Stomach (tissue), 9 donors: Measurements from ENCODE around the gene TTN. TPM values are rescaled to one million over a fixed set of nuclear protein-coding genes. Genes with fewer than 3 reads are reported as not detected.
"Not testable (repeated sequence)": the region's sequence is repeated elsewhere in the genome, so short reads cannot be mapped to it uniquely, and the experiment has no call there.

Experiments used
- DNase-seq, 2 donors: peaks; one replicate each; pipeline versions ENCODE4 v3.0.0 to v3.0.0-alpha.2; 2013 to 2019
- H3K27ac ChIP-seq, 5 donors: fragments of 200-600 bp in 4 of 5; sonication (generic) in 4 of 5; one replicate each; pipeline ENCODE4 v1.5.1; 2013 to 2019; ENCODE audit warnings: mild to moderate bottlenecking in 1 of 5, moderate library complexity in 1 of 5
- H3K27me3 ChIP-seq, 3 donors: fragments of 200-600 bp; sonication (generic); one replicate each; pipeline ENCODE4 v1.5.1; 2017 to 2019; ENCODE audit warnings: mixed run types in 1 of 3
- H3K36me3 ChIP-seq, 4 donors: fragments of 200-600 bp; sonication (generic); 1 replicate in 3 of 4; 2 replicates in 1 of 4; pipeline ENCODE4 v1.5.1; 2016 to 2019
- H3K4me1 ChIP-seq, 4 donors: fragments of 200-600 bp; sonication (generic); one replicate each; pipeline ENCODE4 v1.5.1; 2016 to 2019
- H3K4me3 ChIP-seq, 4 donors: fragments of 200-600 bp; sonication (generic) in 3 of 4; one replicate each; pipeline ENCODE4 v1.5.1; 2016 to 2019; ENCODE audit warnings: mild to moderate bottlenecking in 1 of 4
- H3K9me3 ChIP-seq, 4 donors: fragments of 200-600 bp; sonication (generic); one replicate each; pipeline ENCODE4 v1.5.1; 2016 to 2019
- EP300 ChIP-seq: sonication (generic); formaldehyde crosslinking; IDR thresholded peaks from one replicate; pipeline ENCODE4 v1.6.1; 2017; ENCODE audit warnings: antibody characterized with exemption
- POLR2A ChIP-seq, 4 donors: fragments of 450-650 bp; IDR thresholded peaks; one replicate each; pipeline ENCODE4 v1.6.1; 2016; ENCODE audit warnings: antibody characterized with exemption in 4 of 4, control low read depth in 2 of 4, mild to moderate bottlenecking in 1 of 4, moderate library complexity in 1 of 4
- POLR2AphosphoS5 ChIP-seq, 3 donors: sonication (generic); formaldehyde crosslinking; IDR thresholded peaks; one replicate each; pipeline ENCODE4 v1.6.1; 2016; ENCODE audit warnings: antibody characterized with exemption in 3 of 3
- WGBS, 5 donors: extraction: QIAGEN DNeasy Blood & Tissue Kit in 3 of 5; methylation state at CpG; one replicate each; pipeline versions ENCODE4 v1.1.5 to v1.1.7; 2013 to 2018; 5-methylcytosine and 5-hydroxymethylcytosine counted together
- intact Hi-C: fragments of 100-400 bp; cut with DNase I; formaldehyde crosslinking; loops from one replicate; pipeline ENCODE4 v1.15.1; 2023; ENCODE audit warnings: low total_unique reads
- polyA plus RNA-seq, 3 donors: library from polyadenylated mRNA; stranded (reverse); fragments of 200-250 nt; gene quantifications; one replicate each; pipeline ENCODE4 v1.2.3, GENCODE V29; 2013
- total RNA-seq, 5 donors: library from RNA; depleted of rRNA; stranded (reverse); fragments of >200 nt; gene quantifications; one replicate each; pipeline versions ENCODE4 v1.1.0 to v1.2.3, GENCODE V29; 2014 to 2016
- TF ChIP-seq, protein P1 (sequence below), 7 experiments: fragments of 450-650 bp in 4 of 7; fragments of 200-600 bp in 3 of 7; sonication (generic) in 3 of 7; IDR thresholded peaks; one replicate each; pipeline ENCODE4 v1.5.1; 2016 to 2019; ENCODE audit warnings: antibody characterized with exemption in 7 of 7, control low read depth in 2 of 7, mild to moderate bottlenecking in 1 of 7
- donor health status: healthy with polysubstance abuse.
- donor health status: Bipolar disorder and iron deficiency.
- donor health status: healthy.

Gene TTN
- total and polyA plus RNA-seq, 8 donors = 0.03 to 12.8 (median 2.2) TPM

DNA sequence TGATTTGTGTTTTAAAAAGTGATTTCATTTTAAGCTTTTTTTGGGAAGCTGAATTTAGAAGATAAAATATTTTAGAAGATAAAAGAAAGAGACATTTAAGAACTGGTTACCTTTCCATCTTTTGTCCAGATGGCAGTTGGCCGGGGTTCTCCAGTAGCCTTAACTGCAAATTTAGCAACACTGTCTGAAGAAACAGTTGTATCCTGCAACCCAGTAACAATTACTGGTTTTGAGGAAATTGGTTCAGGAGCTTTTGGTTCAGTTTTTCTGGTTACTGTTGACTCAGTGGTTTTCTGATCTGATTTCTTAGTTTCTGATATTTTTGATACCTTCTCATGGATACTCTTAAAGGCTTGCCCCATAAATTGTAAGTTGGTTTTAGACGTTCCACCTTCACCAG, 277.1 kb downstream of the TTN start:
- no peak overlapping the region for H3K27ac ChIP-seq
- H3K4me1 ChIP-seq = peaks cover 0 to 4% (median 0%) of the 10 kb centered on the region in 4 donors
- H3K36me3 ChIP-seq = peaks cover 6 to 45% (median 39%) of the 10 kb centered on the region in 4 donors
- H3K4me3 ChIP-seq = no peak overlapping the region
- intact Hi-C loops = no loop called here
- 83 to 88% (median 84%) methylated on average over 2 of the region's 2 CpGs for WGBS, 5 donors
- no peaks in the 10 kb centered on the region for H3K9me3 ChIP-seq
- DNase-seq = no peak
- no peak for TF ChIP-seq EP300
- TF ChIP-seq, protein P1, sequence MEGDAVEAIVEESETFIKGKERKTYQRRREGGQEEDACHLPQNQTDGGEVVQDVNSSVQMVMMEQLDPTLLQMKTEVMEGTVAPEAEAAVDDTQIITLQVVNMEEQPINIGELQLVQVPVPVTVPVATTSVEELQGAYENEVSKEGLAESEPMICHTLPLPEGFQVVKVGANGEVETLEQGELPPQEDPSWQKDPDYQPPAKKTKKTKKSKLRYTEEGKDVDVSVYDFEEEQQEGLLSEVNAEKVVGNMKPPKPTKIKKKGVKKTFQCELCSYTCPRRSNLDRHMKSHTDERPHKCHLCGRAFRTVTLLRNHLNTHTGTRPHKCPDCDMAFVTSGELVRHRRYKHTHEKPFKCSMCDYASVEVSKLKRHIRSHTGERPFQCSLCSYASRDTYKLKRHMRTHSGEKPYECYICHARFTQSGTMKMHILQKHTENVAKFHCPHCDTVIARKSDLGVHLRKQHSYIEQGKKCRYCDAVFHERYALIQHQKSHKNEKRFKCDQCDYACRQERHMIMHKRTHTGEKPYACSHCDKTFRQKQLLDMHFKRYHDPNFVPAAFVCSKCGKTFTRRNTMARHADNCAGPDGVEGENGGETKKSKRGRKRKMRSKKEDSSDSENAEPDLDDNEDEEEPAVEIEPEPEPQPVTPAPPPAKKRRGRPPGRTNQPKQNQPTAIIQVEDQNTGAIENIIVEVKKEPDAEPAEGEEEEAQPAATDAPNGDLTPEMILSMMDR (IDR thresholded peaks at IDR 0.05) = no peak
- TF ChIP-seq POLR2AphosphoS5 (IDR thresholded peaks at IDR 0.05) = no peak
- no peaks in the 10 kb centered on the region for H3K27me3 ChIP-seq

DNA sequence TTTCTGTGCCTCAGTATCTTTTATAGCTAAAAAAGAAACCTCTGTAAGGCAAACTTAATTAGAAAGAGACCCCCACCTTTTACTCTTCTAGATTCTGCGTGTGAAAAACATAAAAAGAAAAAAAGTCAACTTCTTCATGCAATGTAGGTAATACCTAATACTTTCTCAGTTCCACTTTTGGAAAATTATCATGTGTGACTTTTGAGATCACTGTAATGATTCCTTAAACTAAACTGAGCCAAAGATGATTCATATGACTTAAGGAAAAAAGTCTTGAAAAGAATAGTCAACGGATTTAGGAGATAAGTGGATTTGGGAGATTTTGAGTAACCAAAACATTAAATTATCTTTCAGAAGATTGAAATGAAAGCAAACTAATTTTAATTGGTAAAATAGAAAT, 278.0 kb downstream of the TTN start:
- no peak for DNase-seq
- intact Hi-C loops = no loop called here
- H3K36me3 ChIP-seq = peaks cover 6 to 36% (median 30%) of the 10 kb centered on the region in 4 donors
- TF ChIP-seq, protein P1 (IDR thresholded peaks at IDR 0.05) = no peak
- TF ChIP-seq POLR2A (IDR thresholded peaks at IDR 0.05) = no peak
- TF ChIP-seq EP300 = no peak
- TF ChIP-seq POLR2AphosphoS5 (IDR thresholded peaks at IDR 0.05) = no peak
- whole genome bisulfite sequencing, 5 donors = 75 to 82% (median 77%) methylated on average over 2 of the region's 2 CpGs
- H3K27me3 ChIP-seq = no peaks in the 10 kb centered on the region
- no peaks in the 10 kb centered on the region for H3K9me3 ChIP-seq
- no peak overlapping the region for H3K4me3 ChIP-seq
- H3K27ac ChIP-seq = no peak overlapping the region
- peaks cover 0 to 7% (median 2%) of the 10 kb centered on the region in 4 donors for H3K4me1 ChIP-seq

GRCh38 chr2:178528647-178529046, 278.6 kb downstream of the TTN start:
- Histone ChIP-seq H3K36me3 (peaks cover 6 to 30% (median 24%) of the 10 kb centered on the region in 4 donors), H3K4me1 (peaks cover 0 to 12% (median 5%) of the 10 kb centered on the region in 4 donors), H3K4me3 (no peak overlapping the region), H3K27me3 (no peaks in the 10 kb centered on the region), H3K9me3 (no peaks in the 10 kb centered on the region), H3K27ac (no peak overlapping the region)
- WGBS, 5 donors = 89 to 96% (median 93%) methylated on average over 5 of the region's 5 CpGs
- TF ChIP-seq POLR2A (IDR thresholded peaks at IDR 0.05) = no peak
- intact Hi-C loops = no loop called here
- DNase-seq = no peak

DNA sequence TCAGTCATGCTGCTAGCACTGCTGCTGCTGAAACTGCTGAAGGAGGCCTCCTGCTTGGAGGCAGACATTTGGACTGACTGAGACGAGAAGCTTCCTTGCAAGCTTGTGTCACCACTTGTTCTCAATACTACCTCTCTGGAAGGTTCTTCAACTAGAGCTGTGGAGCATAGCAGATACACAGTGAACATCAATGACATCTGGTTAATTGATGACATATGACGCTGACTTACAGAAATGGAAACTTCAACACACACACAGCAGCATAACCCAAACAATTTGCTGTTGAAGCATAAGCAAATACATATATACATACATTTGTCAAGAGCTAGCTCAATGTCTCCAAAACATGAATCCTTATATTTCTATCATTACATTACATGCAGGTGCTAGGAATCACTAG, 279.6 kb downstream of the TTN start:
- Histone ChIP-seq H3K27me3 (no peaks in the 10 kb centered on the region), H3K4me1 (peaks cover 0 to 13% (median 6%) of the 10 kb centered on the region in 4 donors), H3K4me3 (no peak overlapping the region), H3K27ac (no peak overlapping the region), H3K36me3 (peaks cover 6 to 20% (median 15%) of the 10 kb centered on the region in 4 donors), H3K9me3 (no peaks in the 10 kb centered on the region)
- intact Hi-C loops = no loop called here
- no peak for TF ChIP-seq POLR2A (IDR thresholded peaks at IDR 0.05)
- no peak for DNase-seq
- WGBS, 5 donors = 78 to 91% (median 84%) methylated on average over 2 of the region's 2 CpGs

GRCh38 chr2:178526256-178526655, 281.0 kb downstream of the TTN start:
- no peaks in the 10 kb centered on the region for H3K27me3 ChIP-seq
- no peak overlapping the region for H3K27ac ChIP-seq
- no peaks in the 10 kb centered on the region for H3K9me3 ChIP-seq
- DNase-seq = no peak
- intact Hi-C loops = no loop called here
- H3K4me3 ChIP-seq = no peak overlapping the region
- WGBS, 5 donors = 87 to 93% (median 91%) methylated on average over 4 of the region's 4 CpGs
- H3K36me3 ChIP-seq = peaks cover 0 to 7% (median 2%) of the 10 kb centered on the region in 4 donors
- TF ChIP-seq POLR2A (IDR thresholded peaks at IDR 0.05) (no peak), EP300 (no peak), POLR2AphosphoS5 (IDR thresholded peaks at IDR 0.05) (no peak)
- TF ChIP-seq, protein P1 (IDR thresholded peaks at IDR 0.05) = no peak
- H3K4me1 ChIP-seq = peaks cover 0 to 13% (median 6%) of the 10 kb centered on the region in 4 donors

GRCh38 chr2:178525460-178525859, 281.8 kb downstream of the TTN start:
- H3K36me3 ChIP-seq, H3K27me3 ChIP-seq, H3K4me3 ChIP-seq, H3K9me3 ChIP-seq, DNase-seq, intact Hi-C loops, H3K27ac ChIP-seq: not testable (repeated sequence)
- 68 to 85% (median 78%) methylated on average over 1 of the region's 1 CpG for WGBS, 5 donors
- peaks cover 0 to 13% (median 6%) of the 10 kb centered on the region in 4 donors for H3K4me1 ChIP-seq

DNA sequence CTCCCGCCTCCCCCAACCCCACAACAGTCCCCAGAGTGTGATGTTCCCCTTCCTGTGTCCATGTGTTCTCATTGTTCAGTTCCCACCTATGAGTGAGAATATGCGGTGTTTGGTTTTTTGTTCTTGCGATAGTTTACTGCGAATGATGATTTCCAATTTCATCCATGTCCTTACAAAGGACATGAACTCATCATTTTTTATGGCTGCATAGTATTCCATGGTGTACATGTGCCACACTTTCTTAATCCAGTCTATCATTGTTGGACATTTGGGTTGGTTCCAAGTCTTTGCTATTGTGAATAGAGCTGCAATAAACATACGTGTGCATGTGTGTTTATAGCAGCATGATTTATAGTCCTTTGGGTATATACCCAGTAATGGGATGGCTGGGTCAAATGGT, 282.2 kb downstream of the TTN start:
- intact Hi-C loops = not testable (repeated sequence)

More for the DNA sequence above, 282.2 kb downstream of the TTN start:
- H3K27me3 ChIP-seq, H3K9me3 ChIP-seq, DNase-seq, H3K27ac ChIP-seq, H3K36me3 ChIP-seq, H3K4me3 ChIP-seq: not testable (repeated sequence)
- 82 to 99% (median 94%) methylated on average over 1 to 5 of the region's 5 CpGs for WGBS, 5 donors
- peaks cover 0 to 13% (median 6%) of the 10 kb centered on the region in 4 donors for H3K4me1 ChIP-seq
